SK-N-MC (cell line): ENCODE data around the gene EMID1.

Source experiments
- EZH2 ChIP-seq: fragments of 200-600 bp; sonication (generic); IDR thresholded peaks from one replicate; pipeline ENCODE4 v1.6.1; 2017; ENCODE audit warnings: antibody characterized with exemption
- FOXP2 ChIP-seq: optimal IDR thresholded peaks from 2 replicates; pipeline ENCODE3; 2011; ENCODE audit warnings: mild to moderate bottlenecking, moderate library complexity; ENCODE audit not compliant: insufficient read depth; ENCODE audit errors: extremely low read length, control extremely low read depth
- POLR2AphosphoS5 ChIP-seq: IDR thresholded peaks from 2 replicates; pipeline ENCODE4 v1.6.1; 2012; ENCODE audit warnings: mild to moderate bottlenecking, low read depth, low read length, borderline replicate concordance

GRCh38 chr22:29298641-29299040 lies 92.9 kb downstream of the EMID1 start:
- TF ChIP-seq EZH2 (no peak), POLR2AphosphoS5 (no peak), FOXP2 (no peak)
